Natural killer cell (primary cell): ENCODE results near the gene ELMOD3. TPM values are rescaled to one million over a fixed set of nuclear protein-coding genes. Genes with fewer than 3 reads are reported as not detected.

ENCODE experiments used
- ATAC-seq, 3 donors: fragments of 150-1000 bp in 2 of 3; fragments of 200-7000 bp in 1 of 3; cut with Tn5 transposase; 1 replicate in 1 of 3; 2 replicates in 2 of 3; pipeline ENCODE4 v1.10.0; 2021; ENCODE audit warnings: mild to moderate bottlenecking in 2 of 3, moderate library complexity in 2 of 3
- DNase-seq, 2 donors: peaks; one replicate each; pipeline versions ENCODE4 v3.0.0 to v3.0.0-alpha.2; 2013 to 2021; ENCODE audit warnings: mixed read lengths in 1 of 2
- H3K27ac ChIP-seq: one replicate; pipeline ENCODE4 v1.5.1; 2013; ENCODE audit warnings: mild to moderate bottlenecking, low read length
- H3K27me3 ChIP-seq: one replicate; pipeline ENCODE4 v1.6.1; 2013; ENCODE audit warnings: low read length; ENCODE audit not compliant: control insufficient read depth, insufficient read depth
- H3K36me3 ChIP-seq: one replicate; pipeline ENCODE4 v1.6.1; 2013; ENCODE audit warnings: low read length; ENCODE audit not compliant: control insufficient read depth, insufficient read depth
- H3K4me1 ChIP-seq: one replicate; pipeline ENCODE4 v1.6.1; 2013; ENCODE audit warnings: low read length; ENCODE audit not compliant: control insufficient read depth, insufficient read depth
- H3K4me3 ChIP-seq: one replicate; pipeline ENCODE4 v1.5.1; 2013; ENCODE audit warnings: low read length
- H3K9me3 ChIP-seq: one replicate; pipeline ENCODE4 v1.6.1; 2013; ENCODE audit warnings: low read length; ENCODE audit not compliant: control insufficient read depth, insufficient read depth
- H3K27ac Mint-ChIP-seq, 2 donors: one replicate each; pipeline ENCODE4 v1.8.0; 2022; ENCODE audit warnings: mild to moderate bottlenecking in 2 of 2, mixed read lengths in 2 of 2, moderate library complexity in 1 of 2
- H3K27me3 Mint-ChIP-seq, 2 donors: one replicate each; pipeline ENCODE4 v1.8.0; 2022; ENCODE audit warnings: low read depth in 2 of 2, mixed read lengths in 2 of 2
- H3K36me3 Mint-ChIP-seq: one replicate; pipeline ENCODE4 v1.8.0; 2022; ENCODE audit warnings: mixed read lengths
- H3K4me1 Mint-ChIP-seq, 2 donors: one replicate each; pipeline ENCODE4 v1.8.0; 2022; ENCODE audit warnings: mixed read lengths in 2 of 2
- H3K4me3 Mint-ChIP-seq: one replicate; pipeline ENCODE4 v1.8.0; 2022; ENCODE audit warnings: mild to moderate bottlenecking, moderate library complexity, mixed read lengths
- H3K9me3 Mint-ChIP-seq, 2 donors: one replicate each; pipeline ENCODE4 v1.8.0; 2022; ENCODE audit warnings: mixed read lengths in 2 of 2
- WGBS: methylation state at CpG from one replicate; pipeline ENCODE4 v1.1.7; 2013; ENCODE audit warnings: missing lambda C conversion rate; ENCODE audit not compliant: insufficient coverage; 5-methylcytosine and 5-hydroxymethylcytosine counted together
- intact Hi-C: fragments of 100-400 bp; cut with micrococcal nuclease; formaldehyde crosslinking; loops from one replicate; pipeline ENCODE4 v1.14.2; 2022
- total RNA-seq, 4 donors: library from RNA; stranded (reverse); fragments of 120-200 nt in 1 of 4; gene quantifications; one replicate each; pipeline versions ENCODE4 v1.2.3 to v1.2.4, GENCODE V29; 2013 to 2022
- TF ChIP-seq, protein P1 (sequence below): fragments of 200-600 bp; IDR thresholded peaks from one replicate; pipeline ENCODE4 v1.8.0; 2022; ENCODE audit warnings: antibody characterized with exemption

The ELMOD3 gene
- total RNA-seq, 3 donors from 2014 or later (not counting 1 experiment from before 2014, with no cell fraction given): 22.4 to 33.9 (median 24.8) TPM

- H3K4me1 Mint-ChIP-seq: peaks cover 48 to 50% of the 10 kb centered on the region in 2 donors
These were observed 50.9 kb downstream of the ELMOD3 start for GRCh38 chr2:85405201-85406059.

GRCh38 chr2:85409845-85410583 is 55.4 kb downstream of the ELMOD3 start, which contains the start of gene CAPG:
CAPG (minus strand) TSS chr2:85410366; CDS start chr2:85402145, 8,221 bp downstream.
- no peaks in the 10 kb centered on the region for H3K9me3 ChIP-seq
- intact Hi-C loops: loop anchor here (5.0 kb wide), 2 partner anchors 127 to 292 kb away; partner anchors contain the start of gene MAT2A
- H3K9me3 Mint-ChIP-seq: peaks cover 0 to 2% of the 10 kb centered on the region in 2 donors
- peak within 1 kb of the TSS; percentile 50 for H3K4me3 ChIP-seq
- no peaks in the 10 kb centered on the region for H3K36me3 ChIP-seq
- peak in 1 of 2 donors; percentile 42 for DNase-seq
- H3K27ac Mint-ChIP-seq: peak within 1 kb of the TSS in 1 of 2 donors; percentile 70
- H3K36me3 Mint-ChIP-seq: no peaks in the 10 kb centered on the region
- H3K4me3 Mint-ChIP-seq: peak within 1 kb of the TSS; percentile 67
- TF ChIP-seq, protein P1, sequence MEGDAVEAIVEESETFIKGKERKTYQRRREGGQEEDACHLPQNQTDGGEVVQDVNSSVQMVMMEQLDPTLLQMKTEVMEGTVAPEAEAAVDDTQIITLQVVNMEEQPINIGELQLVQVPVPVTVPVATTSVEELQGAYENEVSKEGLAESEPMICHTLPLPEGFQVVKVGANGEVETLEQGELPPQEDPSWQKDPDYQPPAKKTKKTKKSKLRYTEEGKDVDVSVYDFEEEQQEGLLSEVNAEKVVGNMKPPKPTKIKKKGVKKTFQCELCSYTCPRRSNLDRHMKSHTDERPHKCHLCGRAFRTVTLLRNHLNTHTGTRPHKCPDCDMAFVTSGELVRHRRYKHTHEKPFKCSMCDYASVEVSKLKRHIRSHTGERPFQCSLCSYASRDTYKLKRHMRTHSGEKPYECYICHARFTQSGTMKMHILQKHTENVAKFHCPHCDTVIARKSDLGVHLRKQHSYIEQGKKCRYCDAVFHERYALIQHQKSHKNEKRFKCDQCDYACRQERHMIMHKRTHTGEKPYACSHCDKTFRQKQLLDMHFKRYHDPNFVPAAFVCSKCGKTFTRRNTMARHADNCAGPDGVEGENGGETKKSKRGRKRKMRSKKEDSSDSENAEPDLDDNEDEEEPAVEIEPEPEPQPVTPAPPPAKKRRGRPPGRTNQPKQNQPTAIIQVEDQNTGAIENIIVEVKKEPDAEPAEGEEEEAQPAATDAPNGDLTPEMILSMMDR: no peak
- peaks cover 58 to 62% of the 10 kb centered on the region in 2 donors for H3K4me1 Mint-ChIP-seq
- H3K27me3 ChIP-seq: no peaks in the 10 kb centered on the region
- H3K27ac ChIP-seq: peak within 1 kb of the TSS; percentile 59
- WGBS: 14% methylated on average over 12 of the region's 12 CpGs
- peaks cover 84% of the 10 kb centered on the region for H3K4me1 ChIP-seq
- peaks cover 0 to 14% of the 10 kb centered on the region in 2 donors for H3K27me3 Mint-ChIP-seq
- ATAC-seq: peak in 1 of 3 donors; percentile 41

More at GRCh38 chr2:85405201-85406059, 50.9 kb downstream of the ELMOD3 start:
- Mint-ChIP-seq H3K27ac (peak overlapping the region; percentile 89 to 90), H3K9me3 (peaks cover 2 to 3% of the 10 kb centered on the region in 2 donors), H3K27me3 (no peaks in the 10 kb centered on the region), H3K4me3 (peak overlapping the region; percentile 76), H3K36me3 (no peaks in the 10 kb centered on the region)
- WGBS: 15% methylated on average over 14 of the region's 15 CpGs
- TF ChIP-seq, protein P1: no peak
- intact Hi-C loops: loop anchor here (5.0 kb wide), 2 partner anchors 132 to 297 kb away; partner anchors contain the start of gene MAT2A
- Histone ChIP-seq H3K4me1 (peaks cover 54% of the 10 kb centered on the region), H3K4me3 (no peak overlapping the region), H3K27me3 (no peaks in the 10 kb centered on the region), H3K36me3 (no peaks in the 10 kb centered on the region), H3K9me3 (peaks cover 4% of the 10 kb centered on the region), H3K27ac (peak overlapping the region; percentile 52)
- ATAC-seq (peak; percentile 80 to 90 (median 89)), DNase-seq (peak; percentile 70 to 74)

- Mint-ChIP-seq H3K27me3 (peaks cover 0 to 21% of the 10 kb centered on the region in 2 donors), H3K27ac (peak overlapping the region in 1 of 2 donors; percentile 70), H3K36me3 (no peaks in the 10 kb centered on the region), H3K9me3 (no peaks in the 10 kb centered on the region), H3K4me1 (peaks cover 58 to 62% of the 10 kb centered on the region in 2 donors), H3K4me3 (peak overlapping the region; percentile 67)
- TF ChIP-seq, protein P1: no peak
- peak overlapping the region; percentile 27 for H3K27ac ChIP-seq
- intact Hi-C loops: no loop called here
- H3K9me3 ChIP-seq: no peaks in the 10 kb centered on the region
- no peaks in the 10 kb centered on the region for H3K36me3 ChIP-seq
- no peak for ATAC-seq
- H3K4me3 ChIP-seq: no peak overlapping the region
- no peak for DNase-seq
- WGBS: 84% methylated on average over 13 of the region's 13 CpGs
- H3K4me1 ChIP-seq: peaks cover 84% of the 10 kb centered on the region
- H3K27me3 ChIP-seq: no peaks in the 10 kb centered on the region
These were observed 56.2 kb downstream of the ELMOD3 start for GRCh38 chr2:85410584-85411404.
